Kidney tubule cell (primary cell): ENCODE data around the gene CYTH4.
A peak's percentile ranks its signal among the peaks of the same experiment; 100 is the strongest.

Experiments
- DNase-seq: peaks from one replicate; pipeline ENCODE4 v3.0.0-alpha.2; 2018; ENCODE audit warnings: low spot score

CYTH4 gene

GRCh38 chr22:37291559-37292298, 9.4 kb downstream of the CYTH4 start:
- no peak for DNase-seq

- no peak for DNase-seq
These were observed 10.3 kb downstream of the CYTH4 start for GRCh38 chr22:37292641-37293040.

GRCh38 chr22:37293172-37293571, 10.9 kb downstream of the CYTH4 start:
- DNase-seq = no peak

- DNase-seq = no peak
These were observed 12.4 kb downstream of the CYTH4 start for GRCh38 chr22:37294747-37295146.

- DNase-seq = peak; percentile 45
These were observed 13.0 kb downstream of the CYTH4 start for GRCh38 chr22:37295213-37295886.

GRCh38 chr22:37295946-37296345, 13.6 kb downstream of the CYTH4 start:
- DNase-seq = no peak

- DNase-seq = no peak
These were observed 16.6 kb downstream of the CYTH4 start for GRCh38 chr22:37298748-37299495.

- DNase-seq = no peak
These were observed 17.7 kb downstream of the CYTH4 start for GRCh38 chr22:37299969-37300509.

GRCh38 chr22:37300551-37301017, 18.3 kb downstream of the CYTH4 start:
- no peak for DNase-seq

- no peak for DNase-seq
These were observed 19.0 kb downstream of the CYTH4 start for GRCh38 chr22:37301144-37301830.

GRCh38 chr22:37302674-37303555, 20.6 kb downstream of the CYTH4 start:
- DNase-seq = no peak

- peak; percentile 83 for DNase-seq
These were observed 21.5 kb downstream of the CYTH4 start for GRCh38 chr22:37303821-37304274.

GRCh38 chr22:37304595-37305343, 22.5 kb downstream of the CYTH4 start:
- DNase-seq = peak; percentile 30

GRCh38 chr22:37305887-37306286, 23.6 kb downstream of the CYTH4 start:
- no peak for DNase-seq

- DNase-seq = no peak
These were observed 24.2 kb downstream of the CYTH4 start for GRCh38 chr22:37306494-37306829.

- no peak for DNase-seq
These were observed 26.3 kb downstream of the CYTH4 start for GRCh38 chr22:37308385-37309200.

- peak; percentile 22 for DNase-seq
These were observed 27.1 kb downstream of the CYTH4 start for GRCh38 chr22:37309211-37310074.

GRCh38 chr22:37310075-37310606, 27.8 kb downstream of the CYTH4 start:
- no peak for DNase-seq
